IPS-18c (cell line): ENCODE data around the gene ABCB9.

Experiments
- H3K4me3 ChIP-seq: 2 replicates; pipeline ENCODE4 v1.7.0; 2013; ENCODE audit warnings: low read depth, mild to moderate bottlenecking, low read length, moderate library complexity; ENCODE audit not compliant: insufficient read depth
- H3K9me3 ChIP-seq: one replicate; pipeline ENCODE4 v1.6.1; 2013; ENCODE audit warnings: mild to moderate bottlenecking, low read length, moderate library complexity; ENCODE audit not compliant: control insufficient read depth, insufficient read depth

ABCB9 gene

DNA sequence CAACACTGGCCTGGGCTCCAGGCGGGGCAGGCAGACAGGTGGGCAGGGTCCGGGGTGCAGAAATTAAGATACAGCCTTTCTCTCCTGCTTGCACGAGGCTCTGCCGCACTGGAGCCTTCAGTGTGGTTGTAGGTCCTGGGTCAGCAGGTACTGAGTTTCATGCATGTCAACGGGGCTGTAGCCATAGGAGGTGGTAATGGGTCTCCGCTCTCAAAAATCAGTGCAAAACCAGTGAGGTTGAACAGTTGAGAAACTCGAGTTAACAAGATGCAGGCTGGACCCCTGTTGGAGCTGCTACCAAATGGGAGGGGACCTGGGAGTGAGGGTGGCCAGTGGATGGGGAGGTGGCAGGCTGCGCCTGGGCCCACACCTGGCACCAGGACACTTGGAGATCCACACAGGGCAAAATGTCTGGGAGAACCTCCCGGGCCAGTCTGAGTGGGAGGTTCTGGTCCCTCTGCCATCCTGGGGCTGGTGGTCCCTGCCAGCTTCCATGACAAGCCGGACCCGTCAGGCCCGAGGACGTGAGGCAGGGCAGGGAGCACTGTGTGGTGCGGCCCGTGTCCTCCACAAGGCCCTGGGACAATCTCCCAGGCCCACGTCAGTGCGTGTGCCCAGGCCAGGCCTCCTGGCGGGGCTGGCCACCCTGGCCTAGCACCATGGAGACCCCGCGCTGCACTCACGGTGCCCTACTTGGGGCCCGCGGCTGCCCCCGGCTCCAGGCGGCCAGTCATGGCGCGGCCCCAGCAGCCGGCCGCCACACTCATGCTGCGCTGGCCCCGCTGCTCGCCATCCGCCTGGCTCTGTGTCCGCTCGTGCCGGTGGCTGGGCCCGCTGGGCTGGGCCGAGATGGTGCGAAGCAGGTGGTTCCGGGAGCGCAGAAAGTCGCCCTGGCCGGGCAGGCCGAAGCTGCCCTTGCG is 19.3 kb upstream of the ABCB9 start:
- no peak overlapping the region for H3K4me3 ChIP-seq
- no peaks in the 10 kb centered on the region for H3K9me3 ChIP-seq

GRCh38 chr12:122984612-122985337 is 18.5 kb upstream of the ABCB9 start:
- Histone ChIP-seq H3K4me3 (no peak overlapping the region), H3K9me3 (no peaks in the 10 kb centered on the region)

DNA sequence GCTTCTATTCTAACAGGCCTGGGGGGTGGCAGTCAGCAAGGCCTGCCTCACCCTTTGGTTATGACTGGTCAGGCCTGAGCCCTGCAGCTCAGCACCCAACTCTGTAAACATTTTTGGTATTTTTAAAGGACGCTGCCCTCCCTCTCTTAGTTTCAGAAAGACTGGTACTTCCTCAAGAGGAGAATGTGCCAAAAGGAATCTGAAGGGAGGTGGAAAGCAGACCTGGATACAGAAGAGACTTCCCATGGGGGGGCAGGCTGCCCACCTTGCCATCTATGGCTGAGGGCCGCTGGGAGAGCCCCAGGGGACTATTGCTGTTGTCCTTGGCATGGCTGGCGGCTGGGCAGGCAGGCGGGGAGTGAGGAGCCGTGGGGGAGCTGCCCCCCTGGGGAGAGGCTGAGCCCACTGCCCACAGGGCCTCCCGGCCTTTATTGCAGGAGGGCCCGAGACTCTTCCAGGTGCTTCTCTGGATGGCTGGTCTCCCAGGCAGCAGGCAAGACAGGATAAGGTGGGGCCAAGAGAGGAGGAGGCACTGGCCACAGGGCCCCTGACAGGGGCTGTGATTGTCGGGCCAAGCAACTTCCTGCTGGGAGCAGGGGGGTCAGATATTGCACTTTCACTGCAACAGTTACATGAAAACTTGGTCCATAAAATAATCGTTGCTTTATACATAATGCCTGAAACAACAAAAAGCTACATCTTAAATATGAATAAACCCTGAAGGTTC is 17.7 kb upstream of the ABCB9 start:
- H3K4me3 ChIP-seq = no peak overlapping the region
- no peaks in the 10 kb centered on the region for H3K9me3 ChIP-seq

DNA sequence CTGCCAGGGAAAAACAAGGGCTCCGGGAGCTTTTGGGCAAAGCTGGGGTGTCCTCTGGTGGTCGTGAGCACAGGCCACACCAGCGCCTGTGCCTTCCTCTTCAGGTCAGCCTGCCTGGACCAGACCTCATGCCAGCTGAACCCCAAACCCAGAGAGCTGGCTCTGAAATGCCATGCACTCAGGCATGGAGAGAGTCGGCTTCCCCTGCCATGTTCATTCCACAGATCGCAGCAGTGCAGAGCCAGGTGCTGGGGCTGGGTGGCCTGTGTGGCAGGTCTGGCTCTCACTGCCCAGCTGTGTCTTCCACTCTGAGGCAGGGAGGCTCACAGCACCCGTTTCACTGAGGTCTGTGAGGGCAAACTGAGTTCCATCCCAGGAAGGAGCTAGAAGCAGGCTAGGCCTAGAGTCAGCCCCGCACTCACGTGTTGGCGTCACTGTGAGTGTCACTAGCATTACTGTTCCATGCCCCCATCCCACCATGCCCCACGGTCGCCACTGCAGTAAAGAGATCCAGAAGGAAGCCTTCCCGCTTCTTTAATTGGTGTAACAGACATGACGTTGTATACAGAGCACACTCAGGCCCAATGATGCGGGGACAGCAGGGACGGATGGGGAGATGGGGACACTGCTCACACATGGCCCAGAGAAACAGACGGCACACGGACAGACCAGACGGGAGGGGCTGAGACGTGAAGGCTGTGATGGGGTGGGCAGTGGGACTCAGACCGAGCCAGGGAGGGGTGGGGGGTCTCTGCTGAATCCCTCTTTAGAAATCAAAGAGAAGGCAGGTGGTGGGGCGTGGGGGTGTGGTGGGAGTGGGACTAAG is 16.9 kb upstream of the ABCB9 start:
- no peak overlapping the region for H3K4me3 ChIP-seq

DNA sequence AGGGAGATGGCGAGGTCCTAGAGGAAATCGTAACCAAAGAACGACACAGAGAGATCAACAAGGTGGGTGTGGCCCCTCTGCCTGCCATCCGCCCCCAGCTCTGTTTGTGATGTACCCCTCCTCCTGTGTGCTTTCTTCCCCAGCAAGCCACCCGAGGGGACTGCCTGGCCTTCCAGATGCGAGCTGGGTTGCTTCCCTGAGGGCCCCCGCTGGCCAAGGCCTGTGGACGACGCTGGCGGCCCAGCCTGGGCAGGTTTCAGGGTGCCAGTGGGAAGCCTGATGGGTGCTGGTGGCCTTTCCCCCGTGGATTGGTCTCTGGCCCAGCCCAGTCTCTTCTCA is 16.2 kb upstream of the ABCB9 start:
- Histone ChIP-seq H3K4me3 (no peak overlapping the region), H3K9me3 (no peaks in the 10 kb centered on the region)

More for the DNA sequence above, 16.9 kb upstream of the ABCB9 start:
- H3K9me3 ChIP-seq = no peaks in the 10 kb centered on the region

- no peaks in the 10 kb centered on the region for H3K9me3 ChIP-seq
- peak overlapping the region; percentile 93 for H3K4me3 ChIP-seq
Measured at GRCh38 chr12:122981587-122982476, 15.6 kb upstream of the ABCB9 start.

- H3K4me3 ChIP-seq = peak overlapping the region; percentile 93
- no peaks in the 10 kb centered on the region for H3K9me3 ChIP-seq
Measured at GRCh38 chr12:122981036-122981471, 14.8 kb upstream of the ABCB9 start.

- Histone ChIP-seq H3K9me3 (no peaks in the 10 kb centered on the region), H3K4me3 (peak within 1 kb of the TSS; percentile 93)
Measured at GRCh38 chr12:122980183-122981035, 14.1 kb upstream of the ABCB9 start, which contains the start of gene ARL6IP4. Gene ARL6IP4, plus strand, starts transcription at chr12:122980681. Its CDS starts 459 bp downstream, at chr12:122981140.

- Histone ChIP-seq H3K9me3 (no peaks in the 10 kb centered on the region), H3K4me3 (peak overlapping the region; percentile 93)
Measured at GRCh38 chr12:122979908-122980182, 13.6 kb upstream of the ABCB9 start.

GRCh38 chr12:122979001-122979907 is 13.0 kb upstream of the ABCB9 start:
- H3K4me3 ChIP-seq = peak overlapping the region; percentile 93

DNA sequence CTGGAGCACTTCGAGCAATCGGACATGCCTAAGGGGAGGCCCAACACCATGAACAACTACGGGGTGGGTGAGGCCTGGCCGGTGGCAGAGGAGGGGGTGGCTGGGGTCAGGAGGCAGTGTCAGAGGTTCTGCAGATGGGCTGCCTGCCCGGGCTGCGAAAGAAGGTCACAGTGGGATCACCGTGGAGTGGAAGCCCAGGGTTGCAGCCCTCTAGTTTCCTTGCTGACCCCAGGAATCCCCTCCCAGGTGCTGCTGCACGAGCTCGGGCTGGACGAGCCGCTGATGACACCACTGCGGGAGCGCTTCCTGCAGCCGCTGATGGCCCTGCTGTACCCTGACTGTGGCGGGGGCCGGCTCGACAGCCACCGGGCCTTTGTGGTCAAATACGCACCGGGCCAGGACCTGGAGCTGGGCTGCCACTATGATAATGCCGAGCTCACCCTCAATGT is 12.3 kb upstream of the ABCB9 start:
- Histone ChIP-seq H3K4me3 (no peak overlapping the region), H3K9me3 (no peaks in the 10 kb centered on the region)

More at GRCh38 chr12:122979001-122979907, 13.0 kb upstream of the ABCB9 start:
- no peaks in the 10 kb centered on the region for H3K9me3 ChIP-seq

- H3K9me3 ChIP-seq = no peaks in the 10 kb centered on the region
- no peak overlapping the region for H3K4me3 ChIP-seq
Measured at GRCh38 chr12:122977655-122978392, 11.6 kb upstream of the ABCB9 start.

DNA sequence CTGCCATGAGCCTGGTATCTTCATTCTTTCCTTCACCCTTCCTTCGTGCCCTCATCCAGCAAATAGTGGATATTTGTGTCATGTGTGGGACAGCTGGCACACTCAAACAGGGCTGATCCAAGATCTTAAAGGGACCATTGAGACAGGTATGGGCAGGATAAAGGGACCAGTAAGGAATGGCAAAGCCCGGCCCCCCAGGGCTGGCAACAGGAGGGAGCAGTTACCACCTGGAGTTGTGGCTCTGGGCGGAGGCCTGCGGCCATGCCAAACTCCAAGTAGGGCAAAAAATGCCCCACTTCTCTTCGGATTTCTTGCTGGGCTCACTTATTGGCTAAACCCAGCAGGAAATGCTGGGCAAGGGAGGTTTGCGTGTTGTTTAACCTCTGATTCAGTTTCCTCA is 10.9 kb upstream of the ABCB9 start:
- no peak overlapping the region for H3K4me3 ChIP-seq
- no peaks in the 10 kb centered on the region for H3K9me3 ChIP-seq

DNA sequence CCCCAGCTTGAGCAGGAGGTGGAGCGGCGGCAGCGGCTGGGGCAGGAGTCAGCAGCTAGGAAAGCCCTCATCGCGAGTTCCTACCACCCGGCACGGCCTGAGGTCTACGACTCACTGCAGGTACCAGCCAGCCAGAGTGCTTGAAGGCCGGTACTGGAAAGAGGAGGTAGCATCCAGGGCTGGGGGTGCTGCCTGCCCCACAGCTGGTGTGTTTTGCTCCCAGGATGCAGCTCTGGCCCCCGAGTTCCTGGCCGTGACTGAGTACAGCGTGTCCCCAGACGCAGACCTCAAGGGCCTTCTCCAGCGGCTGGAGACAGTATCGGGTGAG is 10.3 kb upstream of the ABCB9 start:
- Histone ChIP-seq H3K4me3 (no peak overlapping the region), H3K9me3 (no peaks in the 10 kb centered on the region)
